Mammary epithelial cell (primary cell): ENCODE results near the gene NOL6.

Experiments used
- EZH2 ChIP-seq: IDR thresholded peaks from 2 replicates; pipeline ENCODE4 v1.6.1; 2012; ENCODE audit warnings: low read length, inconsistent platforms, borderline replicate concordance
- TF ChIP-seq, protein P1 (sequence below), 2 donors: IDR thresholded peaks in 1 of 2; conservative IDR thresholded peaks in 1 of 2; 2 replicates each; pipeline ENCODE4 v1.5.1; 2011 to 2012; ENCODE audit warnings: inconsistent platforms in 2 of 2, low read length in 2 of 2, mild to moderate bottlenecking in 2 of 2, control low read depth in 1 of 2, low read depth in 1 of 2; ENCODE audit not compliant: insufficient read depth in 1 of 2; ENCODE audit errors: extremely low read depth in 1 of 2

DNA sequence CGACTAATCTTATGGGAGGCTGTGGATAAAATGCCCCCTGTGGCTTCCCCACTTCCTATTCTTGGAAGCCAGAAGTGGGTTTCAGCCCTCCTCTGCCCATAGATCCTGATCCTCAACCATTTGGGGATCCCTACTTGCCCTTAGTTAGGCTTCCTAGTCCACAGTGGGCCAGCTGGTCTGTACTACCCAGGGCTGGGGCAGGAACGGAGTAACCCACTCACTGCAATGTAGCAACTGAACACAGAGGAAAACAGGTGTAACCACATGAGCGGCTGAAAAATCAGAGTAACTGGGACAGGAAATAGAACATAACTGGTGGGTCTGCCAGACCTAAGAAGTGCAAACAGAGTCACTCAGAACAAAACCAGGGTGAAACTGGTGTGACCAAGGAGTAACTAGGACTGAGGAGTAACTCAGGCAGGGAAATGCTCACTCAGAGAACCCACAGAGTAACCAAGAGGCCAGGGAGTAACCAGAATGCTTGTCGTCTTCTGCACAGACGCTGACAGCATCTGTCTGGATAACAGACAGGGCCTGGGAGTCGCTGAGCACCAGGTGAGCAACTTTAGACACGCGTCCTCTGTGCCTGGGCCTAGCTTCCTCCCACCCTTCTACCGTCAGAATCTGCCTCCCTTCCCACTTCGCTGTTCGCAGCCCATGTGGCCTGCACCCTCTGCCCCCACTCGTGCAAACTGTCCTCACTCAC is 27.3 kb downstream of the NOL6 start:
- TF ChIP-seq, protein P1, sequence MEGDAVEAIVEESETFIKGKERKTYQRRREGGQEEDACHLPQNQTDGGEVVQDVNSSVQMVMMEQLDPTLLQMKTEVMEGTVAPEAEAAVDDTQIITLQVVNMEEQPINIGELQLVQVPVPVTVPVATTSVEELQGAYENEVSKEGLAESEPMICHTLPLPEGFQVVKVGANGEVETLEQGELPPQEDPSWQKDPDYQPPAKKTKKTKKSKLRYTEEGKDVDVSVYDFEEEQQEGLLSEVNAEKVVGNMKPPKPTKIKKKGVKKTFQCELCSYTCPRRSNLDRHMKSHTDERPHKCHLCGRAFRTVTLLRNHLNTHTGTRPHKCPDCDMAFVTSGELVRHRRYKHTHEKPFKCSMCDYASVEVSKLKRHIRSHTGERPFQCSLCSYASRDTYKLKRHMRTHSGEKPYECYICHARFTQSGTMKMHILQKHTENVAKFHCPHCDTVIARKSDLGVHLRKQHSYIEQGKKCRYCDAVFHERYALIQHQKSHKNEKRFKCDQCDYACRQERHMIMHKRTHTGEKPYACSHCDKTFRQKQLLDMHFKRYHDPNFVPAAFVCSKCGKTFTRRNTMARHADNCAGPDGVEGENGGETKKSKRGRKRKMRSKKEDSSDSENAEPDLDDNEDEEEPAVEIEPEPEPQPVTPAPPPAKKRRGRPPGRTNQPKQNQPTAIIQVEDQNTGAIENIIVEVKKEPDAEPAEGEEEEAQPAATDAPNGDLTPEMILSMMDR (conservative IDR thresholded peaks at IDR 0.05 in 1 of 2, IDR thresholded peaks at IDR 0.05 in 1 of 2; ENCODE audit: extremely low read depth in 1 of 2, insufficient read depth in 1 of 2, low read depth in 1 of 2, low read length in 2 of 2) = no peak
- no peak for TF ChIP-seq EZH2
